Mesothelial cell of epicardium (in vitro differentiated cells): ENCODE results near the gene UGT2A2. TPM values are rescaled to one million over a fixed set of nuclear protein-coding genes. Genes with fewer than 3 reads are reported as not detected.

Source experiments
- DNase-seq, 2 experiments: peaks; one replicate each; pipeline ENCODE4 v3.0.0; 2021; ENCODE audit warnings: low spot score in 2 of 2; ENCODE audit not compliant: unreplicated experiment in 2 of 2
- H3K27ac Mint-ChIP-seq: 2 replicates; pipeline ENCODE4 v1.8.0; 2021; ENCODE audit warnings: mixed read lengths
- H3K27me3 Mint-ChIP-seq: 2 replicates; pipeline ENCODE4 v1.8.0; 2021; ENCODE audit warnings: low read depth, mixed read lengths
- H3K36me3 Mint-ChIP-seq: 2 replicates; pipeline ENCODE4 v1.8.0; 2021; ENCODE audit warnings: mixed read lengths
- H3K4me1 Mint-ChIP-seq: 2 replicates; pipeline ENCODE4 v1.8.0; 2021; ENCODE audit warnings: mixed read lengths
- H3K4me3 Mint-ChIP-seq: 2 replicates; pipeline ENCODE4 v1.8.0; 2021; ENCODE audit warnings: mild to moderate bottlenecking, moderate library complexity, mixed read lengths
- H3K9me3 Mint-ChIP-seq: 2 replicates; pipeline ENCODE4 v1.8.0; 2021; ENCODE audit warnings: mixed read lengths
- CTCF ChIP-seq: fragments of 200-600 bp; sonication (generic); IDR thresholded peaks from one replicate; pipeline ENCODE4 v1.5.0; 2021; ENCODE audit warnings: antibody characterized with exemption; ENCODE audit not compliant: unreplicated experiment
- total RNA-seq: library from RNA; stranded (reverse); gene quantifications from 3 replicates; pipeline ENCODE4 v1.2.1, GENCODE V29; 2021

Gene UGT2A2
- total RNA-seq, 1 donor from 2014 or later = not detected

GRCh38 chr4:69568787-69569186 lies 70.7 kb downstream of the UGT2A2 start:
- Mint-ChIP-seq H3K27me3 (peaks cover 1% of the 10 kb centered on the region), H3K36me3 (no peaks in the 10 kb centered on the region), H3K4me1 (no peaks in the 10 kb centered on the region), H3K4me3 (no peak overlapping the region), H3K27ac (no peak overlapping the region), H3K9me3 (no peaks in the 10 kb centered on the region)
- no peak for TF ChIP-seq CTCF
- no peak for DNase-seq

- no peak for TF ChIP-seq CTCF
- H3K36me3 Mint-ChIP-seq = no peaks in the 10 kb centered on the region
- no peak overlapping the region for H3K4me3 Mint-ChIP-seq
- H3K27ac Mint-ChIP-seq = no peak overlapping the region
- H3K9me3 Mint-ChIP-seq = no peaks in the 10 kb centered on the region
- no peaks in the 10 kb centered on the region for H3K27me3 Mint-ChIP-seq
- DNase-seq = no peak
- H3K4me1 Mint-ChIP-seq = no peaks in the 10 kb centered on the region
Observed at GRCh38 chr4:69563424-69563823, 76.0 kb downstream of the UGT2A2 start.

GRCh38 chr4:69549651-69550050 lies 89.8 kb downstream of the UGT2A2 start:
- no peak overlapping the region for H3K27ac Mint-ChIP-seq
- TF ChIP-seq CTCF = no peak
- DNase-seq = no peak
- H3K4me1 Mint-ChIP-seq = peaks cover 1% of the 10 kb centered on the region
- H3K27me3 Mint-ChIP-seq = no peaks in the 10 kb centered on the region
- H3K36me3 Mint-ChIP-seq = no peaks in the 10 kb centered on the region
- no peak overlapping the region for H3K4me3 Mint-ChIP-seq
- peaks cover 22% of the 10 kb centered on the region for H3K9me3 Mint-ChIP-seq

GRCh38 chr4:69546134-69546765 lies 93.2 kb downstream of the UGT2A2 start:
- Mint-ChIP-seq H3K9me3 (peaks cover 10% of the 10 kb centered on the region), H3K27me3 (no peaks in the 10 kb centered on the region), H3K27ac (no peak overlapping the region), H3K36me3 (no peaks in the 10 kb centered on the region), H3K4me3 (no peak overlapping the region), H3K4me1 (peaks cover 1% of the 10 kb centered on the region)
- no peak for DNase-seq
- TF ChIP-seq CTCF = no peak

Other genes with a start within 250 kb of the UGT2A2 start
- gene UGT2B4, start 143.7 kb downstream of the UGT2A2 start, total RNA-seq = 0.40 to 0.51 TPM in 2 of 3 replicates, not detected in the other
- gene UGT2A1, start 13.6 kb upstream of the UGT2A2 start, total RNA-seq = not detected in 3 replicates
- 0.34 to 0.51 TPM (median 0.38 TPM) in 3 replicates for gene SULT1B1, start 121.0 kb upstream of the UGT2A2 start, total RNA-seq
- gene SULT1E1, start 220.5 kb upstream of the UGT2A2 start, total RNA-seq = 118 to 122 TPM (median 121 TPM) in 3 replicates